ENCODE results near the gene MUC4. TPM values are rescaled to one million over a fixed set of nuclear protein-coding genes. Genes with fewer than 3 reads are reported as not detected.

The MUC4 gene
- total RNA-seq, 2 donors from 2014 or later, result 150 to 203 TPM

- Histone ChIP-seq H3K9ac (ENCODE audit: low read depth in 2 of 2, low read length in 2 of 2) (peak overlapping the region in 1 of 2 donors; percentile 55), H3K27ac (peak overlapping the region; percentile 19), H3K4me1 (no peaks in the 10 kb centered on the region), H3K9me3 (no peaks in the 10 kb centered on the region), H3K36me3 (no peaks in the 10 kb centered on the region), H3K4me3 (no peak overlapping the region), H3K27me3 (no peaks in the 10 kb centered on the region)
- DNase-seq, result no peak
- TF ChIP-seq CTCF (IDR thresholded peaks at IDR 0.05), result peak; percentile 80
- intact Hi-C loops (cut with DNase I), result loop anchor here (5.0 kb wide), 1 partner anchor 47 kb away; no protein-coding TSS in a partner anchor
These were observed 37.8 kb upstream of the MUC4 start for GRCh38 chr3:195849322-195850074.

- Histone ChIP-seq H3K9me3 (no peaks in the 10 kb centered on the region), H3K9ac (ENCODE audit: low read depth in 2 of 2, low read length in 2 of 2) (no peak overlapping the region), H3K36me3 (no peaks in the 10 kb centered on the region), H3K27me3 (no peaks in the 10 kb centered on the region), H3K4me1 (no peaks in the 10 kb centered on the region), H3K27ac (no peak overlapping the region), H3K4me3 (no peak overlapping the region)
- no peak for TF ChIP-seq CTCF (IDR thresholded peaks at IDR 0.05)
- intact Hi-C loops (cut with DNase I), result loop anchor here (5.0 kb wide), 1 partner anchor 45 kb away; no protein-coding TSS in a partner anchor
- DNase-seq, result peak; percentile 52
These were observed 35.6 kb upstream of the MUC4 start for GRCh38 chr3:195847055-195847950.

- no peak overlapping the region for H3K27ac ChIP-seq
- intact Hi-C loops (cut with DNase I), result loop anchor here (5.0 kb wide), 1 partner anchor 43 kb away; no protein-coding TSS in a partner anchor
- no peak overlapping the region for H3K9ac ChIP-seq (ENCODE audit: low read depth in 2 of 2, low read length in 2 of 2)
- TF ChIP-seq CTCF (IDR thresholded peaks at IDR 0.05), result no peak
- H3K9me3 ChIP-seq, result no peaks in the 10 kb centered on the region
- no peak for DNase-seq
- H3K27me3 ChIP-seq, result no peaks in the 10 kb centered on the region
- H3K4me3 ChIP-seq, result no peak overlapping the region
- H3K4me1 ChIP-seq, result no peaks in the 10 kb centered on the region
- no peaks in the 10 kb centered on the region for H3K36me3 ChIP-seq
These were observed 33.8 kb upstream of the MUC4 start for GRCh38 chr3:195845483-195845882.

GRCh38 chr3:195844671-195845218 lies 33.0 kb upstream of the MUC4 start:
- intact Hi-C loops (cut with DNase I), result loop anchor here (5.0 kb wide), 1 partner anchor 42 kb away; no protein-coding TSS in a partner anchor
- DNase-seq, result no peak
- no peak overlapping the region for H3K27ac ChIP-seq
- no peaks in the 10 kb centered on the region for H3K9me3 ChIP-seq
- H3K4me3 ChIP-seq, result no peak overlapping the region
- no peaks in the 10 kb centered on the region for H3K27me3 ChIP-seq
- H3K4me1 ChIP-seq, result no peaks in the 10 kb centered on the region
- no peak overlapping the region for H3K9ac ChIP-seq (ENCODE audit: low read depth in 2 of 2, low read length in 2 of 2)
- no peaks in the 10 kb centered on the region for H3K36me3 ChIP-seq
- TF ChIP-seq CTCF (IDR thresholded peaks at IDR 0.05), result no peak

- Histone ChIP-seq H3K4me3 (no peak overlapping the region), H3K27ac (no peak overlapping the region), H3K9me3 (no peaks in the 10 kb centered on the region), H3K27me3 (no peaks in the 10 kb centered on the region), H3K36me3 (no peaks in the 10 kb centered on the region), H3K4me1 (no peaks in the 10 kb centered on the region), H3K9ac (ENCODE audit: low read depth in 2 of 2, low read length in 2 of 2) (no peak overlapping the region)
- no peak for DNase-seq
- TF ChIP-seq CTCF (IDR thresholded peaks at IDR 0.05), result no peak
- intact Hi-C loops (cut with DNase I), result no loop called here
These were observed 27.7 kb upstream of the MUC4 start for GRCh38 chr3:195839260-195840010.
